GM12878 (cell line): Measurements from ENCODE around the gene AP3D1. TPM values are rescaled to one million over a fixed set of nuclear protein-coding genes. Genes with fewer than 3 reads are reported as not detected.

Source experiments
- ATAC-seq: fragments of 200-7000 bp; cut with Tn5 transposase; 3 replicates; pipeline ENCODE4 v1.9.1; 2020; ENCODE audit warnings: mild to moderate bottlenecking, moderate library complexity
- BruUV-seq: library from RNA; stranded (reverse); fragments of 400-500 nt; replicated peaks from 2 replicates; lab custom pipeline; 2021; lab: Mats Ljungman, UMichigan
- CTCF ChIA-PET: fragments of 300-600 bp; sonication (Branson Sonifier 250); formaldehyde crosslinking; extraction: SDS; loops from one replicate; lab custom pipeline; 2021; ENCODE audit warnings: inconsistent platforms; lab: Yijun Ruan, JAX
- POLR2A ChIA-PET: fragments of 350-600 bp; formaldehyde crosslinking; extraction: SDS; loops from one replicate; lab custom pipeline; 2021; ENCODE audit warnings: inconsistent platforms; lab: Charles Lee
- RAD21 ChIA-PET: fragments of 300-600 bp; sonication (Branson Sonifier 250); formaldehyde crosslinking; loops from one replicate; lab custom pipeline; 2023; ENCODE audit warnings: antibody characterized with exemption; ENCODE audit not compliant: unreplicated experiment; lab: Charles Lee
- SMC1A ChIA-PET: fragments of 300-600 bp; sonication (Branson Sonifier 250); formaldehyde crosslinking; loops from one replicate; lab custom pipeline; 2023; ENCODE audit not compliant: unreplicated experiment, uncharacterized antibody; lab: Charles Lee
- DNase-seq: peaks from one replicate; pipeline ENCODE4 v3.0.0-alpha.2; 2011; ENCODE audit warnings: low read depth, low spot score
- FAIRE-seq: peaks from 3 replicates; lab custom pipeline; 2011; peaks lifted over from hg19 to GRCh38; lab: Jason Lieb, UNC
- H2AFZ ChIP-seq: 2 replicates; pipeline ENCODE4 v1.6.0; 2011; ENCODE audit warnings: low read depth, low read length, control low read depth; ENCODE audit not compliant: control insufficient read depth
- H3K27ac ChIP-seq: 2 replicates; pipeline ENCODE4 v1.5.1; 2011; ENCODE audit warnings: control low read depth; ENCODE audit not compliant: control insufficient read depth, insufficient read depth
- H3K27me3 ChIP-seq, 2 experiments: replicated peaks in 1 of 2; 2 replicates each; pipeline versions ENCODE4 v1.6.0 to v1.6.1; 2011; ENCODE audit warnings: low read length in 1 of 2; ENCODE audit not compliant: control insufficient read depth in 2 of 2, insufficient read depth in 2 of 2
- H3K36me3 ChIP-seq, 2 experiments: 2 replicates each; pipeline ENCODE4 v1.5.1; 2011; ENCODE audit warnings: low read length in 1 of 2; ENCODE audit not compliant: control insufficient read depth in 2 of 2, insufficient read depth in 2 of 2
- H3K4me1 ChIP-seq: 2 replicates; pipeline ENCODE4 v1.6.1; 2011; ENCODE audit warnings: mild to moderate bottlenecking, low read length, moderate library complexity, mixed read lengths; ENCODE audit not compliant: control insufficient read depth, insufficient read depth
- H3K4me2 ChIP-seq: 2 replicates; pipeline ENCODE4 v1.6.0; 2011; ENCODE audit warnings: control low read depth; ENCODE audit not compliant: control insufficient read depth, insufficient read depth
- H3K4me3 ChIP-seq: fragments of 200-600 bp; sonication (generic); 2 replicates; pipeline ENCODE4 v1.5.1; 2016
- H3K79me2 ChIP-seq: 2 replicates; pipeline ENCODE4 v1.6.0; 2011; ENCODE audit warnings: low read length; ENCODE audit not compliant: control insufficient read depth, insufficient read depth
- H3K9ac ChIP-seq: 2 replicates; pipeline ENCODE4 v1.8.0; 2011; ENCODE audit warnings: low read length, control low read depth, mixed read lengths; ENCODE audit not compliant: control insufficient read depth, insufficient read depth
- H3K9me3 ChIP-seq: replicated peaks from 3 replicates; pipeline ENCODE4 v1.5.1; 2011; ENCODE audit warnings: mild to moderate bottlenecking, low read length; ENCODE audit not compliant: control insufficient read depth, insufficient read depth
- H4K20me1 ChIP-seq: 2 replicates; pipeline ENCODE4 v1.6.0; 2011; ENCODE audit not compliant: control insufficient read depth, insufficient read depth
- ATF7 ChIP-seq: fragments of 450-650 bp; IDR thresholded peaks from 2 replicates; pipeline ENCODE4 v1.6.1; 2016; ENCODE audit warnings: low read depth, mild to moderate bottlenecking
- BACH1 ChIP-seq: fragments of 450-650 bp; IDR thresholded peaks from 2 replicates; pipeline ENCODE4 v1.6.1; 2017; ENCODE audit warnings: mild to moderate bottlenecking, borderline replicate concordance
- EED ChIP-seq: sonication (generic); IDR thresholded peaks from 2 replicates; pipeline ENCODE4 v1.6.1; 2016; ENCODE audit warnings: antibody characterized with exemption, low read depth
- EGR1 ChIP-seq, 2 experiments: IDR thresholded peaks; 1 replicate in 1 of 2; 2 replicates in 1 of 2; pipeline ENCODE4 v1.6.1; 2011 to 2012; ENCODE audit warnings: low read depth in 2 of 2, low read length in 2 of 2, borderline replicate concordance in 1 of 2, mild to moderate bottlenecking in 1 of 2, moderate library complexity in 1 of 2
- LARP7 ChIP-seq: fragments of 450-650 bp; IDR thresholded peaks from 2 replicates; pipeline ENCODE4 v1.6.1; 2017; ENCODE audit warnings: mild to moderate bottlenecking
- NKRF ChIP-seq: fragments of 450-650 bp; conservative IDR thresholded peaks from 2 replicates; pipeline ENCODE4 v1.6.1; 2017; ENCODE audit warnings: mild to moderate bottlenecking, moderate library complexity
- SMAD5 ChIP-seq: IDR thresholded peaks from 2 replicates; pipeline ENCODE4 v1.6.1; 2016; ENCODE audit warnings: antibody characterized with exemption, low read depth
- TCF12 ChIP-seq: IDR thresholded peaks from 2 replicates; pipeline ENCODE4 v1.6.1; 2011; ENCODE audit warnings: low read depth, mild to moderate bottlenecking, low read length
- USF1 ChIP-seq: IDR thresholded peaks from 2 replicates; pipeline ENCODE4 v1.6.1; 2011; ENCODE audit warnings: borderline replicate concordance, low read depth, mild to moderate bottlenecking, moderate library complexity, mixed read lengths, low read length; ENCODE audit not compliant: insufficient read depth; ENCODE audit errors: extremely low read length
- ZBED1 ChIP-seq: IDR thresholded peaks from 2 replicates; pipeline ENCODE4 v1.6.1; 2016; ENCODE audit warnings: borderline replicate concordance
- ZNF384 ChIP-seq: IDR thresholded peaks from 2 replicates; pipeline ENCODE4 v1.6.1; 2012; ENCODE audit warnings: low read depth, mild to moderate bottlenecking, low read length, improper control_type of control experiment, borderline replicate concordance
- ZNF687 ChIP-seq: fragments of 450-650 bp; IDR thresholded peaks from 2 replicates; pipeline ENCODE4 v1.6.1; 2017; ENCODE audit warnings: mild to moderate bottlenecking, moderate library complexity
- WGBS: methylation state at CpG from one replicate; pipeline ENCODE4 v1.1.6; 2016; ENCODE audit warnings: low lambda C conversion rate; ENCODE audit not compliant: insufficient replicate concordance, insufficient coverage; ENCODE audit errors: missing lambda C conversion rate; 5-methylcytosine and 5-hydroxymethylcytosine counted together
- in situ Hi-C: fragments of 300-500 bp; cut with MboI; formaldehyde crosslinking; loops from 9 replicates; pipeline ENCODE4 v1.14.3; 2018; ENCODE audit warnings: mixed read lengths
- intact Hi-C: fragments of 100-400 bp; cut with micrococcal nuclease; formaldehyde crosslinking; loops from one replicate; pipeline ENCODE4 v1.14.2; 2022; ENCODE audit not compliant: unreplicated experiment
- polyA plus RNA-seq, 11 experiments: library from polyadenylated mRNA; depleted of rRNA in 4 of 11; unstranded in 6 of 11; stranded (reverse) in 5 of 11; fragments of >200 nt; fragmentation: Nextera tagmentation in 4 of 11; fragmentation: Illumina TruSeq in 1 of 11; extraction: Ambion mirVana in 4 of 11; extraction: Trizol in 1 of 11; gene quantifications; 1 replicate in 1 of 11; 2 replicates in 10 of 11; pipeline versions ENCODE4 v1.2.1 to v1.2.3, GENCODE V29; 2011 to 2016; ENCODE audit warnings: inconsistent platforms in 2 of 11, missing spikeins in 2 of 11, low read depth in 1 of 11
- total RNA-seq, 4 experiments: library from RNA; depleted of rRNA in 3 of 4; stranded (reverse); fragments of >200 nt in 3 of 4; fragmentation: Illumina TruSeq in 1 of 4; extraction: Trizol in 1 of 4; gene quantifications; 2 replicates each; pipeline versions ENCODE4 v1.2.1 to v1.2.3, GENCODE V29; 2013 to 2021

The AP3D1 gene
- total and polyA plus RNA-seq, 10 of the 15 experiments (the other 5 are each of a cell fraction or from before 2014, with no cell fraction given), result 1.5 to 108 (median 59.1) TPM

- in situ Hi-C loops, result no loop called here
- SMC1A ChIA-PET, result interaction anchor here (0.8 to 1.8 kb wide), 4 partner anchors 9 to 35 kb away, joined by 3 to 5 read pairs (median 3); no protein-coding TSS in a partner anchor
- no peaks in the 10 kb centered on the region for H3K36me3 ChIP-seq
- H3K27me3 ChIP-seq, result no peaks in the 10 kb centered on the region
- H3K4me2 ChIP-seq, result peak overlapping the region; percentile 85
- CTCF ChIA-PET, result interaction anchor here (0.8 to 1.3 kb wide), 2 partner anchors 14 to 97 kb away, joined by 3 to 4 read pairs; no protein-coding TSS in a partner anchor
- POLR2A ChIA-PET, result interaction anchor here (0.7 to 6.0 kb wide), 8 partner anchors 13 to 490 kb away, joined by 3 to 110 read pairs (median 6); partner anchors contain the start of gene MOB3A
- TF ChIP-seq TCF12 (no peak), LARP7 (peak; percentile 33; the same call in 1 of the 2 replicates), EED (peak; percentile 14; the same call in 1 of the 2 replicates), EGR1 (IDR thresholded peaks at IDR 0.05; ENCODE audit: borderline replicate concordance in 1 of 2, low read depth in 2 of 2, low read length in 2 of 2) (peak in 1 of 2 experiments; percentile 64; a peak in 1 of 3 replicates), ZNF687 (peak; percentile 15; the same call in 1 of the 2 replicates), ZNF384 (peak; percentile 45), ZBED1 (no peak), ATF7 (no peak), SMAD5 (no peak), USF1 (no peak), NKRF (peak; percentile 29), BACH1 (peak; percentile 56; the same call in 1 of the 2 replicates)
- DNase-seq, result no peak
- no peak overlapping the region for H3K4me3 ChIP-seq
- FAIRE-seq, result no peak
- no peaks in the 10 kb centered on the region for H3K9me3 ChIP-seq
- RAD21 ChIA-PET, result interaction anchor here (0.7 to 1.3 kb wide), 5 partner anchors 12 to 157 kb away, joined by 3 to 7 read pairs (median 4); no protein-coding TSS in a partner anchor
- ATAC-seq, result peak; percentile 11
- peak overlapping the region; percentile 53 for H2AFZ ChIP-seq
- H3K9ac ChIP-seq, result peak overlapping the region; percentile 56
- peaks cover 2% of the 10 kb centered on the region for H4K20me1 ChIP-seq
- H3K27ac ChIP-seq, result peak overlapping the region; percentile 80
- BruUV-seq, result no TSS peak
- peaks cover 50% of the 10 kb centered on the region for H3K4me1 ChIP-seq
- peaks cover 24% of the 10 kb centered on the region for H3K79me2 ChIP-seq
- intact Hi-C loops, result loop anchor here (1.0 to 5.0 kb wide), 2 partner anchors 36 to 157 kb away; no protein-coding TSS in a partner anchor
- under 1% methylated on average over 8 of the region's 8 CpGs for WGBS
These were observed 96.6 kb downstream of the AP3D1 start for GRCh38 chr19:2054763-2055162.
